Measurements from ENCODE around the gene UBE2R2. TPM values are rescaled to one million over a fixed set of nuclear protein-coding genes. Genes with fewer than 3 reads are reported as not detected.

Gene UBE2R2
- total and polyA plus RNA-seq, 2 of the 4 experiments (the other 2 are of a cell fraction): 12.7 to 24.8 TPM

DNA sequence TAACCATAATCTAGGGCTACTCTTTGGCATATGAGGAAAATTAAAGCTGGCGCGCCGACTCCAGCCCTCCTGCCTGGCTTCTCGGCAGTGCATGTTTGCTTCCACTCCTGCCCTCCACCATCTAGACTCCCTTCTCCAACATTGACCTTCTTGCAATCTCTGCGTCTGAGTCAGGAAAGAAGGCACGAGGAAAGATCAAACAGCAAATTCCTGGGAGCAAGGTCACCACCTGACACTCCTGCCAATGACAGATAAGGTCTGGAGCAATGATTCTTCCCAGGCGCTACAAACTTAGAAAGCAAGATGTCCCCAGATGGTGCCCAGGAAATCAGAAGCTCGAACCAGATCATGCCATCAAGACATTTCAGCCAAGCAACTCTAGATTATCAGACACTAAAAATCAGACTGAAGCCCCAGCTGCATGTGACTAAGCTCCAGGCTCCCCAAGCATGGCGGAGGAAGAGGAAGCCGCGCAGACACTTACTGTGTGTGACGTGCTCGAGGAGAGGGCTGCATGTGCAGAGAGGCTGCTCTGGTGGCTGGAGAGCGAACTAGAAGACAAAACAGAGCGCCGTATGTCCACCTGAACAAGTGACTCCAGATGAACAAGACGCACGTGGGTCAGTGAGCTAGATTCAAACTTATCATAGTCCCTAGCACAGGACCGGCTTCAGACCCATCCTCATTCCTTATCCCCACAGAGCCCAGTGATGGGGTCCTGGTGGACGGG is 115.3 kb downstream of the UBE2R2 start:
- no TSS peak for BruUV-seq (replicated peaks)
- POLR2A ChIA-PET (ENCODE audit: unreplicated experiment): no interaction called here
- Histone ChIP-seq H2BK15ac (ENCODE audit: low read depth, low read length) (no peak overlapping the region), H3K9ac (ENCODE audit: low read depth, low read length) (no peak overlapping the region), H2AFZ (replicated peaks; ENCODE audit: low read length, poor library complexity) (no peak overlapping the region), H3K4me3 (ENCODE audit: insufficient read depth, low read depth, low read length) (no peak overlapping the region), H3K4ac (ENCODE audit: low read depth, low read length) (no peak overlapping the region), H2BK120ac (ENCODE audit: low read depth, low read length) (no peak overlapping the region), H4K8ac (ENCODE audit: low read depth in 2 of 2, low read length in 2 of 2) (no peak overlapping the region), H3K18ac (ENCODE audit: low read depth, low read length) (no peak overlapping the region), H3K4me2 (ENCODE audit: low read depth, low read length) (no peak overlapping the region), H3K9me3 (ENCODE audit: control insufficient read depth, insufficient read depth, low read length) (no peaks in the 10 kb centered on the region), H3K9me1 (ENCODE audit: insufficient read depth, low read length) (peaks cover 30% of the 10 kb centered on the region), H3K27me3 (ENCODE audit: control insufficient read depth, insufficient read depth, low read length) (no peaks in the 10 kb centered on the region), H3K36me3 (ENCODE audit: control insufficient read depth, insufficient read depth, low read length) (peaks cover 57% of the 10 kb centered on the region), H3K27ac (ENCODE audit: insufficient read depth, low read length) (no peak overlapping the region), H4K91ac (ENCODE audit: insufficient read depth, low read depth, low read length) (no peak overlapping the region), H3K56ac (ENCODE audit: extremely low read depth, insufficient read depth, low read length) (no peak overlapping the region), H4K5ac (ENCODE audit: low read depth, low read length) (no peak overlapping the region), H3K23ac (ENCODE audit: low read depth, low read length) (no peak overlapping the region), H2AK5ac (ENCODE audit: low read depth, low read length) (no peak overlapping the region), H4K20me1 (ENCODE audit: insufficient read depth, low read length) (peaks cover 5% of the 10 kb centered on the region; the same call in 1 of the 2 replicates), H2AK9ac (replicated peaks; ENCODE audit: low read depth, low read length, poor library complexity) (no peak overlapping the region), H2BK5ac (ENCODE audit: low read depth, low read length, poor library complexity, severe bottlenecking) (no peak overlapping the region), H3K79me1 (ENCODE audit: low read depth in 1 of 2, low read length in 2 of 2) (peaks cover 24 to 45% of the 10 kb centered on the region in 2 experiments), H3K14ac (replicated peaks; ENCODE audit: low read depth, low read length) (no peak overlapping the region), H2BK20ac (ENCODE audit: low read depth, low read length) (no peak overlapping the region), H3K4me1 (ENCODE audit: control insufficient read depth, insufficient read depth, low read length) (no peaks in the 10 kb centered on the region)
- WGBS, 2 experiments (ENCODE audit: extremely low coverage in 2 of 2, insufficient read length in 1 of 2): 78% methylated on average over 4 of the region's 20 CpGs; no CpG with 5 or more reads in 1 of the 2 experiments
- CTCF ChIA-PET: no interaction called here
- ATAC-seq (ENCODE audit: low read depth) (no peak; the same call in 1 of the 2 replicates), DNase-seq (no peak)
- in situ Hi-C loops (cut with MboI; ENCODE audit: low sequenced_read_pairs) (no loop called here), dilution Hi-C loops (cut with HindIII; ENCODE audit: low sequenced_read_pairs, unreplicated experiment) (no loop called here), intact Hi-C loops (cut with micrococcal nuclease) (no loop called here)
- peak; percentile 7; the same call in 1 of the 2 replicates for TF ChIP-seq BHLHE40 (IDR thresholded peaks at IDR 0.05; ENCODE audit: low read depth, low read length)
- TF ChIP-seq SMC3 (IDR thresholded peaks at IDR 0.05; ENCODE audit: low read depth, low read length): no peak
- no peak for TF ChIP-seq MAZ (IDR thresholded peaks at IDR 0.05; ENCODE audit: borderline replicate concordance, low read depth, low read length)
- no peak for TF ChIP-seq FOS (IDR thresholded peaks at IDR 0.05; ENCODE audit: low read depth, low read length)
